ENCODE measurements around the gene GNAT3. TPM values are rescaled to one million over a fixed set of nuclear protein-coding genes. Genes with fewer than 3 reads are reported as not detected.

Gene GNAT3
- total RNA-seq, 4 donors from 2014 or later: not detected

- ATAC-seq: no peak
- TF ChIP-seq EP300 (IDR thresholded peaks at IDR 0.05): no peak
- no peak for TF ChIP-seq POLR2AphosphoS5 (IDR thresholded peaks at IDR 0.05)
- no peak for TF ChIP-seq POLR2A (IDR thresholded peaks at IDR 0.05)
- TF ChIP-seq CTCF (IDR thresholded peaks at IDR 0.05): no peak
- 92 to 98% methylated on average over 3 to 6 of the region's 9 CpGs for WGBS, 2 donors (ENCODE audit: low coverage in 1 of 2)
- Histone ChIP-seq H3K9me3 (no peaks in the 10 kb centered on the region), H3K36me3 (no peaks in the 10 kb centered on the region), H3K27me3 (no peaks in the 10 kb centered on the region), H3K4me3 (no peak overlapping the region), H3K4me1 (no peaks in the 10 kb centered on the region), H3K27ac (no peak overlapping the region)
Observed at GRCh38 chr7:80524693-80525092, 12.8 kb upstream of the GNAT3 start.

GRCh38 chr7:80521809-80522208 is 9.9 kb upstream of the GNAT3 start:
- Histone ChIP-seq H3K9me3 (no peaks in the 10 kb centered on the region), H3K27ac (no peak overlapping the region), H3K4me3 (no peak overlapping the region), H3K36me3 (no peaks in the 10 kb centered on the region), H3K27me3 (no peaks in the 10 kb centered on the region), H3K4me1 (no peaks in the 10 kb centered on the region)
- ATAC-seq: no peak
- 78 to 100% methylated on average over 2 of the region's 2 CpGs for WGBS, 2 donors (ENCODE audit: low coverage in 1 of 2)
- TF ChIP-seq POLR2A (IDR thresholded peaks at IDR 0.05) (no peak), POLR2AphosphoS5 (IDR thresholded peaks at IDR 0.05) (no peak), CTCF (IDR thresholded peaks at IDR 0.05) (no peak), EP300 (IDR thresholded peaks at IDR 0.05) (no peak)

GRCh38 chr7:80520199-80520598 is 8.3 kb upstream of the GNAT3 start:
- H3K4me3 ChIP-seq: no peak overlapping the region
- H3K27me3 ChIP-seq: no peaks in the 10 kb centered on the region
- no peak for TF ChIP-seq EP300 (IDR thresholded peaks at IDR 0.05)
- no peaks in the 10 kb centered on the region for H3K9me3 ChIP-seq
- no peaks in the 10 kb centered on the region for H3K36me3 ChIP-seq
- ATAC-seq: no peak
- no peaks in the 10 kb centered on the region for H3K4me1 ChIP-seq
- H3K27ac ChIP-seq: no peak overlapping the region
- WGBS, 2 donors (ENCODE audit: low coverage in 1 of 2): 75 to 90% methylated on average over 2 of the region's 2 CpGs

GRCh38 chr7:80517282-80517747 is 5.5 kb upstream of the GNAT3 start:
- ATAC-seq: no peak
- no peak for TF ChIP-seq POLR2AphosphoS5 (IDR thresholded peaks at IDR 0.05)
- TF ChIP-seq POLR2A (IDR thresholded peaks at IDR 0.05): no peak
- no peak for TF ChIP-seq CTCF (IDR thresholded peaks at IDR 0.05)
- no peak for TF ChIP-seq EP300 (IDR thresholded peaks at IDR 0.05)
- Histone ChIP-seq H3K27ac (no peak overlapping the region), H3K4me3 (no peak overlapping the region), H3K27me3 (no peaks in the 10 kb centered on the region), H3K4me1 (no peaks in the 10 kb centered on the region), H3K9me3 (no peaks in the 10 kb centered on the region), H3K36me3 (no peaks in the 10 kb centered on the region)
- 71 to 91% methylated on average over 4 of the region's 4 CpGs for WGBS, 2 donors (ENCODE audit: low coverage in 1 of 2)

GRCh38 chr7:80515298-80515697 is 3.4 kb upstream of the GNAT3 start:
- ATAC-seq: no peak
- Histone ChIP-seq H3K4me1 (no peaks in the 10 kb centered on the region), H3K36me3 (no peaks in the 10 kb centered on the region), H3K9me3 (no peaks in the 10 kb centered on the region), H3K4me3 (no peak overlapping the region), H3K27ac (no peak overlapping the region), H3K27me3 (no peaks in the 10 kb centered on the region)
- no peak for TF ChIP-seq POLR2A (IDR thresholded peaks at IDR 0.05)
- TF ChIP-seq CTCF (IDR thresholded peaks at IDR 0.05): no peak
- no peak for TF ChIP-seq EP300 (IDR thresholded peaks at IDR 0.05)
- TF ChIP-seq POLR2AphosphoS5 (IDR thresholded peaks at IDR 0.05): no peak
